ENCODE results near the gene WDR33.

- TF ChIP-seq, protein P1, sequence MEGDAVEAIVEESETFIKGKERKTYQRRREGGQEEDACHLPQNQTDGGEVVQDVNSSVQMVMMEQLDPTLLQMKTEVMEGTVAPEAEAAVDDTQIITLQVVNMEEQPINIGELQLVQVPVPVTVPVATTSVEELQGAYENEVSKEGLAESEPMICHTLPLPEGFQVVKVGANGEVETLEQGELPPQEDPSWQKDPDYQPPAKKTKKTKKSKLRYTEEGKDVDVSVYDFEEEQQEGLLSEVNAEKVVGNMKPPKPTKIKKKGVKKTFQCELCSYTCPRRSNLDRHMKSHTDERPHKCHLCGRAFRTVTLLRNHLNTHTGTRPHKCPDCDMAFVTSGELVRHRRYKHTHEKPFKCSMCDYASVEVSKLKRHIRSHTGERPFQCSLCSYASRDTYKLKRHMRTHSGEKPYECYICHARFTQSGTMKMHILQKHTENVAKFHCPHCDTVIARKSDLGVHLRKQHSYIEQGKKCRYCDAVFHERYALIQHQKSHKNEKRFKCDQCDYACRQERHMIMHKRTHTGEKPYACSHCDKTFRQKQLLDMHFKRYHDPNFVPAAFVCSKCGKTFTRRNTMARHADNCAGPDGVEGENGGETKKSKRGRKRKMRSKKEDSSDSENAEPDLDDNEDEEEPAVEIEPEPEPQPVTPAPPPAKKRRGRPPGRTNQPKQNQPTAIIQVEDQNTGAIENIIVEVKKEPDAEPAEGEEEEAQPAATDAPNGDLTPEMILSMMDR (conservative IDR thresholded peaks at IDR 0.05): no peak
- TF ChIP-seq ZFX (IDR thresholded peaks at IDR 0.05): no peak
Observed at GRCh38 chr2:127670055-127670956, 140.7 kb downstream of the WDR33 start.
